ENCODE data around the gene CAD.

Gene CAD

DNA sequence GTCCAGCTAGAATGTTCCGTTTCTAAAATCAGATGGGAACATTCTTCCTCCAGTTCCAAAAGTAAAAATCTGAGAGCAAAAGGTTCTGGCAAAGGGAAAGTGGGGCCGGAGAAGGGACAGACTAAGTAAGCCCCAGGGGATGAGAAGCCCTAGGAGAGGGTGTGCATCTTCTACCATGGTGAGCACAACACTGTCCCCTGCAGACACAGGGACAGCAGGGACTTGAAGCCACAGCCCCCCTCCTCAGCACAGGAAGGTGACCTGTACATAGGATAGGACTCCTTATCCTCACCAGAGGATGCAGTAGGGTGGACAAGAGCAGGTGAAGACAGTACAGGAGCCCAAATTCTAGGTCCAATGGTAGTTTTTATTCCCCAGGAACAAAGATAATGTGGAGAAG, 17.9 kb upstream of the CAD start:
- no peak for DNase-seq

DNA sequence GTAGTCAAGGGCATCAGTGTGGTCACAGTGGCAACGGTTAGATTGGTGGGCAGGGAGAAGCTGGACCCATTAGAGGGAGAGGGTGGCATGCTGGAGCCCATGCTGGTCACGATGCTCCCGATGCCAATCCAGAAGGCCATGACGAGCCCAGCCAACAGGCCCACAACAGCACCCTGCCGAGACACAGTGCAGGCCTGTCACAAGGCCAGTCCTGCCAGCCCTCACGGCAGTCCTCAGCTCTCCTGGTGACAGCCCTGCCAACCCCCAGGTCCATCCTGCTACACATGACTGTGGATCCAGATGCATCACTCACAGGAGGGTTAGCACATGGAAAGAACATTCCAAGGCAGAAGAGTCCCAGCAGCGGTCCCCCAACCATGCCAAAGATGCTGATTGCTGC, 15.5 kb upstream of the CAD start:
- no peak for DNase-seq

GRCh38 chr2:27202854-27203253, 14.3 kb upstream of the CAD start:
- no peak for DNase-seq

DNA sequence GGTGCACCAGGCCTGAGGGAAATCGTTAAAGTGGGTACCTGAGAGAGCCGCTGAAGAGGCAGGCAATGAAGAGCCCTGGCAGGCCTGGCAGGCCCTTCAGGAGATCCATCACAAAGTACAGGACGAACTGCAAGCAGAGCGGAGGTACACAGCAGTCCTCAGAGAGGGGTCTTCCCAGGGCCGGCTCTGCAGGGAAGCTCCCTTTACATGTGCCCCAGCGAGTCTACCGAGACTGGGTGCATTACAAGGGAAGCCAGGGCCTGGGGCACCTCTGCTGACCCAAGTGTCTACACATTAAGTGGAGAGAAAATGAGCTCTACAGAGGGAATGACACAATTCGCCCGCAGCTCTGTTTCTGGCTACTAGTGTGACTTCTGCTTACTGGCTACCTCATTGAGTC, 13.4 kb upstream of the CAD start:
- DNase-seq: no peak

DNA sequence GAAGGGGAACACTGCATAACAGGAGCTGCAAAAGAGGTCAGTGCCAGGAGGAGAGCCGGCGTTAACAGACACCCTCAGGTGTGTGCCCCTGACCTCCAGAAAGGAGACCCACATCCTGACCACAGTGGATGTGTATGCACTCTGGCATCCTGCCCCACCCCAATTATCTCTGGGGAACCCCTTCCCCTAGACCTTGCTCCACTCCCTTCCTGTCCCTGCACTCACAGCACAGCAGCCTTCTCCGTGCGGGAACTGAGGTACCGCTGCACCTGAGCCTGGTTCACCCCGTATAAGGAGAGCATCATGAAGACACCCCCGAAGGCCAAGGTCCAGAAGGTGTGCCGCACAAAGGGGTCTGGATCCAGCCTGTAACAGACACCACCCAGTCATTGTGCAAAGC, 12.6 kb upstream of the CAD start:
- DNase-seq: no peak

- no peak for DNase-seq
Measured at GRCh38 chr2:27205206-27205605, 12.0 kb upstream of the CAD start.

DNA sequence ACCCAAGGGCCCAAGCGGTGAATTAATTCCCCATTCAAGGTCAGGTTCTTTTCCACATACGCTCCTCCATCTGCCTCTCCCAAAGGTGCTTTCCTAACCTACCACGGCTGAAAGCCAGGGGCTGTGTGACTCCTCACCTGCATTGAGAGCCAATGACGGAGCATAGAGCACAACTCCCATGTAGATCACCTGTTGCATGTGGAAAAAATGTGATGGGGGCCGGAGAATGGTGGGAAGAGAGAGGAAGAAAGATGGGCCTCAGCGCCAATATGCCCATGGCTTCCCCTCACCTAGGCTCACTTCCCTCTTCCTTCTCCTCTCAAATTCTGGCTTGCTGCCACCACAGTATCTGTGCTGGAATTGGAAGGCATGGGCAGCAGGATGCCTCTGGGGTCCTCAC, 10.8 kb upstream of the CAD start:
- no peak for DNase-seq

DNA sequence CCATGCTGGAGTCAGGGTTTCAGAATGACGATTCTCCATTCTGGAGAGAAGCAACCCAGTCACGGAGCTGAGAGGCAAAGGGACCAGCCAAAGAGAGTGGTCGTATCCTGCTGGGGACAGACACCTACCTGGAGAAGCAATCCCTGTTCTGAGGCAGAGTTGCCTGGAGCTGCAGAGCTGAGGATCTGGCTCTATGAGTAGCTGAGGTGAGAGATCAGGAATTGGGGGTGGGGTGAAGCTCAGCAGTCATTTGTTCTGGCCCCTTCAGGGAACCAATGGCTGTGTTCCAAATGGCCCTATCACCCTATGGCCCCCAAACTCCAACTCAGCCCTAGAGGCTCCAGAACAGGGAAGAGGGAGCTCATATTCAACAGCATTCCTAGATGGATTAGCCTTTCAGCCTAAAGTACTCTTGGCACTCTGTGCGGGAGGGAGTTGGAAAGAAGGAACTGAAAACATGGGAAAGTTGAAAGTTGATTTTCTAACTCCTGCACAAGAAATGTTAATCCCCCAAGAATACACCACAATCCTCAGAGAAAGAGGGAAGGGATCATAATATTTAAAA, 8.6 kb upstream of the CAD start:
- no peak for DNase-seq

DNA sequence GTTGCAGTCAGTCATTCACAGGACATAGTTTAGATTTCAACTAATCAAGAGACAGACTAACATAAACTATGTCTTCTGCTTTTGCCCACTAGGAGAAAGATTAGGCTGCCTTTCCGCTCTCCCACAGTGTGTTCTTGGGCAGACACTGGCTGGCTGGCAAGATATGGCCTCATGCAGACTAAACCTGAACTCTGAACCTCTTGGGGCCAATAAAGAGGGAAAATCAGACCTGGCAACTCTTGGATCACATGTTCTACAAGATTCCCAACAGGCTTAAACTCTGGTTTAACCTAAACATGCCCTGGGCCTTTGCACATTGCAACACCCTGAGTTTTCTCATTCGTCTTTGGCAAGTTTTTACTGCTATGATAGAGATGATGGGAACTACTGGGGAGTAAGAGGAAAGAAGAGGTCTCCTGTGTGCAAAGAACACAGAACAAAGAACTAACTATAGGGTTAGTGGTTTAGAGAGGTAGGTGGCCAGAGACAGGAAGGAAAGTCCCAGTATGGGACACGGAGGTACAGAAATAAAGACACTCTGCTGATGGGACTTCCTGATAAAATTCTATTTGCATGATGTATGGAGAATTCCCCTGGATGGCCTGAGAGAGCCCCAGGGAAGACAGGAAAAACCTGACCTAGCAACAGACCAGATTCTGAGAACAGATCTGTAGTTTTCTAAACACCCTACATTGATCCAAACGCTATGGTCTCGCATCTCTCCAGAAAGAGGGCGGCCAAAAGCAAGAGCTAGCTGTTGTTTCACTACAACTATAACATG, 7.4 kb upstream of the CAD start:
- DNase-seq: no peak

DNA sequence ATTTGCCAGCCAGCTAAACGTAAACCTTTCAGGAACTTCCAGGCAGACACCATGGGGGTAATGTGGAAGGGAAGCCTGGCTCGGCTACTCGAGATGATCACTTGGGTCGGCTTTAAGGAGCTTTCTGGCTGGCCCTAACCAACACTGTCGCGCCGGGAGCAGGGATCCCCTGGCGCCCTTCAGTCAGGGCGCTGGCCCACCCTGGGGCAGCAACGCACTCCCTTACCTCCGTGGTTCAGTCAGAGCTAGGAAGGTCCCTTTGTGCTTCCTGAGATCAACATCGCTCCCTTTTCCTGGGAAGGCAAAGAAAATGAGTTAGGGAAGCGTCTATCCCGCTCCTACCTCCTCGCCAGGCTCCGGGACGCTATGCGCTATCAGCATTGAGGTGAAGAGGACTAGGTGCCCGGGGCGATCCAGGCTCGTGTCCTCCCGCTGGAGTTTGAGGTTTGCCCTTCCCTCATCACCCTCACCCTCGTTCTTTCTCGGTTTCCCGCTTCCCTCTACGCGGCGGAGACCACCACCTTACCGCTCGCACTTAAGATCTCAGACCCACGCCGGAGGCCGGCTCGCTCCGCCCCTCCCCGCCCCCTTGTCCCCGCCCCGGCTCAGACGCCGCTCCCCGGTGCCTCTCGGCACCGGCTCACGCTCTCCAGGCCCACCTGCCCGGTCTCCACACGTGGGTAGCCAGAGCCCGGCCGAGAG, 5.8 kb upstream of the CAD start:
- peak; percentile 9 for DNase-seq

DNA sequence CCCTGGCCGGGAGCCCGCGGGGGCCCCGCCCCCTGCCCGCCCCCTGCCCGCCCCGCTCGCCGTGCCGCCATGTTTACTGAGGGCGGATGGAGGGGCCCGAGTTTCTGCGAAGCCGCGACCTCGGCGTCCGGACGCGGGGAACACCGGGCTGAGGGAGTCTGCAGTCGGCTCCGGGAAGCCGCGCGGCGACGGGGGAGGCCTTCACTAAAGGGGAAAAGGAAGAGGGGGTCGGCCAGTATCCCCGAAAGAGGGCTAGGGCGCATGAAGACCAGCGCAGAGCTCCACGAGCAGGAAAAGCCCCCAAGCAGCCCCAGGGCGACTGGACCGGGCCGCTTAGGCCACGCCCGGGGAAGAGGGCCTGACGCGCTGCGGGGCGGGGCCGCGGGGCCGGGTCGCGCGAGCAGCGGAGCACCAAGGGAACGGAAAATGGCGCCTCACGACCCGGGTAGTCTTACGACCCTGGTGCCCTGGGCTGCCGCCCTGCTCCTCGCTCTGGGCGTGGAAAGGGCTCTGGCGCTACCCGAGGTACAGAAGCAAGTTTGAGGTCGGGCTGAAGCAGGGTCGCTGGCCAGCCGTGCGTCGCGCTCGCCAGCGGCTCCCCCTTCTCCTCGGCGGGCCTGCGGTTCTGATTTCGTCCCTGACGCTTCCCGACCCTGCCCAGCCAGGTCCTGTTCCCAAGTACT, 5.1 kb upstream of the CAD start, which contains the start of the genes ATRAID and SLC5A6:
TSS of gene ATRAID (plus strand) at position 99 of the 683 bp plus-strand sequence. CDS start at position 427, 328 bp downstream.
TSS of gene SLC5A6 (minus strand) at position 326 of the 683 bp plus-strand sequence. CDS start 4,618 bp downstream, outside the sequence.
- DNase-seq: peak; percentile 88

DNA sequence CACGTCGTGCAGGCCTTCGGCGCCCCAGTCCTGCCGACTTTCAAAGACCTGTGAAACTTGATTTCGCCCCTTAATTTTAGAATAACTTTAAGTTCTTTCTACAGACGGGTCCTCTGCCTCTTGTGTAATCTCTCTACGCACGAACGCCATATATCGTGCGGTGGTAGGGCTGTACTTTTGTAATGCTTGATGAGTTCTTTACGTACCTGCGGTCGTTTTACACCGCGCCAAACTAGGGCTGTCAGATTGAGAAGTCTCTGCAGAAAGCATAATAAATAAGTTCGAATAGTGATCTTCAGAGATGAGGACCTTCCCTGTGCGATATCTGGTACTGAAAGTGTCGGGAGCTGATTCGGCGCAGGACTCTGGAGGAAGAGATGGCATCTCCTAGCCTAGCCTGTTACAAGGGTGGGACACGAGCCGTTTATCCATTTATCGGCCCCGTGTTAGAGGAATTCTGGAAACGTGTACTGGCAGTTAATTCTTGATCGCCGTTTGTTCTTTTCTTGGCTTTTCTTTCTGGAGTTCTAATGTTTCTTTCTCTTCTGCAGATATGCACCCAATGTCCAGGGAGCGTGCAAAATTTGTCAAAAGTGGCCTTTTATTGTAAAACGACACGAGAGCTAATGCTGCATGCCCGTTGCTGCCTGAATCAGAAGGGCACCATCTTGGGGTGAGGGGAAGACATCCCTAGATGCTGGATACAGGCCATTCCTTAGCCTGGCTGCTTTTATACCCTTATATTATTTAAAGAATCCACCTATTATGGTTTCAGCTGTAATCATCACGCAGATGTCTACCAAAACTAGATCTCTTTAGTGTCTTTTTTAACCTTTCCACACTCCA, 4.3 kb upstream of the CAD start:
- peak; percentile 54 for DNase-seq

- DNase-seq: no peak
Measured at GRCh38 chr2:27214941-27215340, 2.2 kb upstream of the CAD start.

DNA sequence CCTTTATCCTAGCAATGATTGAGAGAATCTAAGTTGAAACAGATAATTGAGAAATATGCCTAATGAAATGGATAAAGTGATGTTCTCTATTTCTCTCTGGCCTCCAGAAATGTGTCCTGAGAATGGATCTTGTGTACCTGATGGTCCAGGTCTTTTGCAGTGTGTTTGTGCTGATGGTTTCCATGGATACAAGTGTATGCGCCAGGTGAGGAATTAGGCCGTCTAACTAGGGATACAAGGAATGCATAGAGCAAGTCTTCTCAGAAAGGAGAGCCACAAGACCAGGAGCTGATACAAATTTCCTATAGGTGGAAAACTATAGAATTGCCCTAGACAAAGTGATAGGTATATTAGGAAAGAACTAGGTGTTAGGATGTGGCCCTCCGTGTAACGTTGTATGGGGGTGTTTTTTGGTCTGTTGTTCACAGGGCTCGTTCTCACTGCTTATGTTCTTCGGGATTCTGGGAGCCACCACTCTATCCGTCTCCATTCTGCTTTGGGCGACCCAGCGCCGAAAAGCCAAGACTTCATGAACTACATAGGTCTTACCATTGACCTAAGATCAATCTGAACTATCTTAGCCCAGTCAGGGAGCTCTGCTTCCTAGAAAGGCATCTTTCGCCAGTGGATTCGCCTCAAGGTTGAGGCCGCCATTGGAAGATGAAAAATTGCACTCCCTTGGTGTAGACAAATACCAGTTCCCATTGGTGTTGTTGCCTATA, 592 bp upstream of the CAD start:
- no peak for DNase-seq

DNA sequence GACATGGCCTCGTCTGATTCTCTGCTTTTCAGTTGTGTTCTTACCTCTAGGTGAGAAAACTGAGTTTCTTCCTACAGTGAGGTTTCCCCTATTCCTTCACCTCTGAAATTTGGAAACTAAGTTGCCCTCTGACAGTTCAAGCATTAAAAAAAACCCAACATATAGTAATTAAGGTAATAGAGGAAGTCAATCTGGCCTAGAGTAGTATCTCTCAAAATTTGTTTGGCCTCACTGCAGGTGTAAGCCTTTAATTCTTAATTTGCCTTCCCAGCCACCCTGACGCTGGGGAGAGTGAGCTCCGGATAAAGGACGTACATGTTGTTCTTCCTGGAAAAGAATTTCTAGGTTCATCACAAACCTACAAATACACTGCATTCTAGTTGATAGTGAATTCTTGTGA, 1.4 kb downstream of the CAD start:
- no peak for DNase-seq

DNA sequence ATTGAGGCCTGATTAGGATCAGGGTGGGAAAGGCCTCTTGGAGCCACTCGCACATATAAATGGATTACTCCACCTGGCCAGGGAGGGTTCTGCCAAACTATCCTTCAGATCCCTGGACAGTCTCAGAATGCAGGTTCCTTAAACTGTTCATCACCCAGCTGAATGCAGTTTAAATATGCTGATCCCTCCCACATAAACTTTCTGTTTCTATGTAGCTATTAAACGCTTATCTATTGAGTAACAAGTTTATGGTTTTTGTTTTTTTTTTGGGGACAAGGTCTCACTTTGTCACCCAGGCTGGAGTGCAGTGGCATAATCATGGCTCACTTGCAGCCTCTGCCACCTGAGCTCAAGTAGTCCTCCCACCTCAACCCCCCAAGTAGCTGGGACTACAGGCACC, 1.9 kb downstream of the CAD start:
- no peak for DNase-seq

DNA sequence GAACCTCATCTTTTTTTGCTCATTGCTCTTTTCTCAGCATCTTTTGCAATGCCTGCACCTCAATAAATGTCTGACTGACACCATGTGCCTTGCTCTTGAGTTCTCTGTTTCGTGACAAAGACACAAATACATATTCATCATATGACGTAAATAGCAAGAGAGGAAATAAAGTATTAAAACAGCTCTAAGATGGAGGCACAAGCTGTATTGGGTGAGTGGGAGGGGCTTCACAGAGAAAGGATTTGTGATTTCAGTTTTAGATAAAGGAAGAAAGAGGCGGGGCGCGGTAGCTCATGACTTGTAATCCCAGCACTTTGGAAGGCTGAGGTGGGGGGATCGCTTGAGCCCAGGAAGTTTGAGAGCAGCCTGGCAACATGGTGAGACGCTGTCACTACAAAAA, 2.9 kb downstream of the CAD start:
- DNase-seq: no peak

DNA sequence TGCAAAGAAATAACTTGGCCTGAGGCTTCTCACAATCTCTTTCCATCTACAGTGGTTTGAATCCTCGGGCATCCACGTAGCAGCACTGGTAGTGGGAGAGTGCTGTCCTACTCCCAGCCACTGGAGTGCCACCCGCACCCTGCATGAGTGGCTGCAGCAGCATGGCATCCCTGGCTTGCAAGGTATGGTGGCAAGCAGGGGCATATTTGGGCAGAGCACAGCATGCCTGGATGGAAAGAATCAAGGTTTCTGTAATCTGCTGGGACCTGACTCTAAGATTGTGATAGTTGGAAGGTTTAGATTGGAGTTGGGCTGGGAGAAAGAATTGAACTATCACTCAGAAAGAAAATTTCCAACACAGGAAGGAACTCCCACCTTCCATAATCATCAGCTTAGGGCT, 4.0 kb downstream of the CAD start:
- no peak for DNase-seq

- no peak for DNase-seq
Measured at GRCh38 chr2:27222407-27222806, 5.2 kb downstream of the CAD start.

DNA sequence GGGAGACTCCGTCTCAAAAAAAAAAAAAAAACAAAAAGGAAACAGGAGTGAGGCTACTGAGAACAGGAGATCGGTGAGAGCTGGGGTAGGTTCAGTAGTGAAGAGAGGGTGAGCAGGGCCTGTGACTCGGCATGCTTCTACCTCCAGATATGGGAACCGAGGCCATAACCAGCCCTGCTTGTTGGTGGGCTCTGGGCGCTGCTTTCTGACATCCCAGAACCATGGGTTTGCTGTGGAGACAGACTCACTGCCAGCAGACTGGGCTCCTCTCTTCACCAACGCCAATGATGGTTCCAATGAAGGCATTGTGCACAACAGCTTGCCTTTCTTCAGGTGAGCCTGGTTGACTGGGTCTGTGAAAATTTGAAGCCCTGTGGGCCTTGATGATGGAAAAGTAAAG, 6.2 kb downstream of the CAD start:
- DNase-seq: no peak

- no peak for DNase-seq
Measured at GRCh38 chr2:27225526-27225925, 8.4 kb downstream of the CAD start.

DNA sequence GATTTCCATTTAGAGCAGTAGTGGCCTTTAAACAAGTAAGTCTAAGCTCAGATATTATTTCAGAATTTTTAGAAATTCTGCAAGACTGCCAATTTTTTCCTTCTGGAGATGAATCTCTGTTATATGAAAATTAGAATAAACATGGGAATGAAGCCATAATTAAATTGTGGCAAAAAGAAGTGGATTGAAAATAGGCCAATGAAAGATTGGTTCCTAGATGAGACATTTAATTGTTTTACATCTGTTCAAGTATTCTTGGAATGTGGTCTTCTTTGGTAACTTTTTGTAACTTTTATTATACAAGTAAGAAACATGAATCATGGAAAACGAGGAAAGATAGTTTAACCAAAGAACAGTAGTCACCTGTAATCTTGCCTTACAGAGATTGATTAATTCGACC, 10.3 kb downstream of the CAD start:
- no peak for DNase-seq
